Measurements from ENCODE around the gene FOXM1. TPM values are rescaled to one million over a fixed set of nuclear protein-coding genes. Genes with fewer than 3 reads are reported as not detected.

FOXM1 gene
- total and polyA plus RNA-seq, 2 of the 13 experiments (the other 11 are each of a cell fraction or from before 2014, with no cell fraction given) = 17.1 to 25.9 TPM

GRCh38 chr12:2877047-2877952 is at the start of gene FOXM1, which contains the start of gene RHNO1 (continued):
- TF ChIP-seq ELF3 (CRISPR knock-in tag; IDR thresholded peaks at IDR 0.05) (0 out of 2 replicates have a peak, but pooled peaks have one; percentile 15), ZC3H13 (CRISPR knock-in tag; IDR thresholded peaks at IDR 0.05) (peak; percentile 66; the same call in 1 of the 2 replicates), RAD21 (CRISPR knock-in tag; IDR thresholded peaks at IDR 0.05) (peak; percentile 40; the same call in 1 of the 2 replicates), EED (CRISPR knock-in tag; IDR thresholded peaks at IDR 0.05) (0 out of 2 replicates have a peak, but pooled peaks have one; percentile 33), SALL1 (CRISPR knock-in tag; IDR thresholded peaks at IDR 0.05) (no peak; the same call in none of the 2 replicates), CBFB (CRISPR knock-in tag; IDR thresholded peaks at IDR 0.05) (0 out of 2 replicates have a peak, but pooled peaks have one; percentile 60), HDAC1 (CRISPR knock-in tag; IDR thresholded peaks at IDR 0.05) (peak; percentile 84), ZNF329 (CRISPR knock-in tag; IDR thresholded peaks at IDR 0.05; ENCODE audit: low read depth) (no peak), RFXAP (CRISPR knock-in tag; IDR thresholded peaks at IDR 0.05; ENCODE audit: borderline replicate concordance) (no peak), ZNF101 (CRISPR knock-in tag; IDR thresholded peaks at IDR 0.05; ENCODE audit: borderline replicate concordance, low read depth) (no peak), TMF1 (CRISPR knock-in tag; IDR thresholded peaks at IDR 0.05; ENCODE audit: low read depth) (0 out of 2 replicates have a peak, but pooled peaks have one; percentile 72), PHF8 (CRISPR knock-in tag; IDR thresholded peaks at IDR 0.05) (peak; percentile 93), FOXK2 (IDR thresholded peaks at IDR 0.05) (no peak), ZNF510 (CRISPR knock-in tag; IDR thresholded peaks at IDR 0.05; ENCODE audit: low read depth) (no peak), THAP8 (CRISPR knock-in tag; IDR thresholded peaks at IDR 0.05; ENCODE audit: borderline replicate concordance) (0 out of 2 replicates have a peak, but pooled peaks have one; percentile 57), ELF1 (CRISPR knock-in tag; IDR thresholded peaks at IDR 0.05) (peak; percentile 26; the same call in 1 of the 2 replicates), AHR (CRISPR knock-in tag; IDR thresholded peaks at IDR 0.05) (peak; percentile 21; the same call in 1 of the 2 replicates), UBTF (CRISPR knock-in tag; IDR thresholded peaks at IDR 0.05) (peak; percentile 70; the same call in 1 of the 2 replicates), ZNF776 (CRISPR knock-in tag; IDR thresholded peaks at IDR 0.05) (no peak), POGK (CRISPR knock-in tag; conservative IDR thresholded peaks at IDR 0.05) (peak; percentile 70; the same call in 1 of the 2 replicates), NPAS2 (CRISPR knock-in tag; IDR thresholded peaks at IDR 0.05; ENCODE audit: borderline replicate concordance) (no peak), RFX5 (IDR thresholded peaks at IDR 0.05; ENCODE audit: low read depth, low read length) (no peak), ZNF737 (CRISPR knock-in tag; IDR thresholded peaks at IDR 0.05; ENCODE audit: borderline replicate concordance) (no peak; the same call in 1 of the 2 replicates), SMAD3 (CRISPR knock-in tag; IDR thresholded peaks at IDR 0.05) (0 out of 2 replicates have a peak, but pooled peaks have one; percentile 22), BORCS8-MEF2B (CRISPR knock-in tag; IDR thresholded peaks at IDR 0.05) (no peak; the same call in 1 of the 2 replicates), NFYC (CRISPR knock-in tag; IDR thresholded peaks at IDR 0.05) (peak; percentile 81)
